B cell (primary cell): ENCODE results near the gene SELENOS. TPM values are rescaled to one million over a fixed set of nuclear protein-coding genes. Genes with fewer than 3 reads are reported as not detected.

ENCODE experiments used
- ATAC-seq: fragments of 200-7000 bp; cut with Tn5 transposase; one replicate; pipeline ENCODE4 v1.10.0; 2021; ENCODE audit warnings: low read depth, mild to moderate bottlenecking, moderate number of reproducible peaks, moderate library complexity
- CTCF ChIA-PET: fragments of 350-600 bp; sonication (Branson Sonifier 250); formaldehyde crosslinking; loops from one replicate; lab custom pipeline; 2021; ENCODE audit warnings: antibody characterized with exemption, inconsistent platforms; lab: Charles Lee
- POLR2A ChIA-PET: fragments of 350-600 bp; sonication (Branson Sonifier 250); formaldehyde crosslinking; loops from one replicate; lab custom pipeline; 2021; ENCODE audit warnings: antibody characterized with exemption; lab: Charles Lee
- DNase-seq: peaks from one replicate; pipeline ENCODE4 v3.0.0; 2013
- H2AFZ ChIP-seq: 2 replicates; pipeline ENCODE4 v1.6.1; 2012; ENCODE audit warnings: mild to moderate bottlenecking, low read depth, low read length; ENCODE audit not compliant: insufficient read depth, poor library complexity, severe bottlenecking
- H3K27ac ChIP-seq, 2 donors: 1 replicate in 1 of 2; 2 replicates in 1 of 2; pipeline ENCODE4 v1.5.1; 2012 to 2013; ENCODE audit warnings: low read length in 2 of 2, mild to moderate bottlenecking in 2 of 2, moderate library complexity in 1 of 2
- H3K27me3 ChIP-seq, 4 experiments: fragments of 200-600 bp in 1 of 4; sonication (generic) in 1 of 4; replicated peaks in 1 of 4; 1 replicate in 2 of 4; 2 replicates in 2 of 4; pipeline versions ENCODE4 v1.6.1 to v1.7.0; 2013 to 2016; ENCODE audit warnings: low read length in 3 of 4, mild to moderate bottlenecking in 2 of 4, mixed read lengths in 1 of 4, moderate library complexity in 1 of 4; ENCODE audit not compliant: insufficient read depth in 4 of 4, control insufficient read depth in 3 of 4; ENCODE audit errors: control extremely low read depth in 1 of 4
- H3K36me3 ChIP-seq, 2 experiments: replicated peaks in 1 of 2; 1 replicate in 1 of 2; 2 replicates in 1 of 2; pipeline versions ENCODE4 v1.6.1 to v1.7.1; 2013; ENCODE audit warnings: low read length in 1 of 2; ENCODE audit not compliant: insufficient read depth in 2 of 2, control insufficient read depth in 1 of 2; ENCODE audit errors: control extremely low read depth in 1 of 2, extremely low read depth in 1 of 2
- H3K4me1 ChIP-seq, 2 donors: fragments of 200-600 bp in 1 of 2; sonication (generic) in 1 of 2; 1 replicate in 1 of 2; 2 replicates in 1 of 2; pipeline versions ENCODE4 v1.5.1 to v1.6.1; 2013 to 2017; ENCODE audit warnings: low read length in 2 of 2; ENCODE audit not compliant: control insufficient read depth in 2 of 2, insufficient read depth in 2 of 2
- H3K4me2 ChIP-seq: replicated peaks from 2 replicates; pipeline ENCODE3; 2012; ENCODE audit warnings: mild to moderate bottlenecking, low read depth, low read length; ENCODE audit not compliant: poor library complexity, severe bottlenecking
- H3K4me3 ChIP-seq, 5 experiments: fragments of 200-600 bp in 1 of 5; sonication (generic) in 1 of 5; 1 replicate in 3 of 5; 2 replicates in 2 of 5; pipeline versions ENCODE4 v1.5.1 to v1.7.0; 2011 to 2016; ENCODE audit warnings: low read length in 4 of 5, mild to moderate bottlenecking in 4 of 5, low read depth in 2 of 5, control low read depth in 1 of 5, moderate library complexity in 1 of 5; ENCODE audit not compliant: insufficient read depth in 1 of 5; ENCODE audit errors: control extremely low read depth in 1 of 5, extremely low read depth in 1 of 5
- H3K79me2 ChIP-seq: fragments of 200-600 bp; sonication (generic); one replicate; pipeline ENCODE4 v1.6.0; 2016; ENCODE audit warnings: low read length; ENCODE audit not compliant: control insufficient read depth, insufficient read depth
- H3K9ac ChIP-seq: fragments of 200-600 bp; sonication (generic); 2 replicates; pipeline ENCODE4 v1.6.1; 2017; ENCODE audit warnings: mild to moderate bottlenecking, low read length, moderate library complexity
- H3K9me3 ChIP-seq, 3 donors: one replicate each; pipeline versions ENCODE4 v1.6.1 to v1.7.1; 2013; ENCODE audit warnings: low read length in 2 of 3; ENCODE audit not compliant: control insufficient read depth in 2 of 3, insufficient read depth in 1 of 3; ENCODE audit errors: control extremely low read depth in 1 of 3
- H4K20me1 ChIP-seq: 2 replicates; pipeline ENCODE4 v1.6.0; 2012; ENCODE audit warnings: mild to moderate bottlenecking, low read length; ENCODE audit not compliant: insufficient read depth, control insufficient read depth, poor library complexity, severe bottlenecking
- H3K27ac Mint-ChIP-seq: one replicate; pipeline ENCODE4 v1.8.0; 2021; ENCODE audit warnings: mixed read lengths
- H3K27me3 Mint-ChIP-seq: one replicate; pipeline ENCODE4 v1.8.0; 2021; ENCODE audit warnings: mixed read lengths
- H3K4me1 Mint-ChIP-seq: one replicate; pipeline ENCODE4 v1.8.0; 2021; ENCODE audit warnings: mixed read lengths
- H3K4me3 Mint-ChIP-seq: one replicate; pipeline ENCODE4 v1.8.0; 2021; ENCODE audit warnings: mixed read lengths
- H3K9me3 Mint-ChIP-seq: one replicate; pipeline ENCODE4 v1.8.0; 2022; ENCODE audit warnings: mixed read lengths; ENCODE audit not compliant: insufficient read depth
- CTCF ChIP-seq: fragments of 200-600 bp; IDR thresholded peaks from one replicate; pipeline ENCODE4 v1.8.0; 2022; ENCODE audit warnings: antibody characterized with exemption, mild to moderate bottlenecking
- EZH2 ChIP-seq: IDR thresholded peaks from 2 replicates; pipeline ENCODE4 v1.6.1; 2012; ENCODE audit warnings: borderline replicate concordance, low read depth, mild to moderate bottlenecking, moderate library complexity, low read length; ENCODE audit not compliant: insufficient read depth, poor library complexity, severe bottlenecking
- WGBS: methylation state at CpG from one replicate; pipeline ENCODE4 v1.1.5; 2013; ENCODE audit warnings: missing lambda C conversion rate; ENCODE audit not compliant: insufficient coverage; 5-methylcytosine and 5-hydroxymethylcytosine counted together
- intact Hi-C: fragments of 100-400 bp; cut with micrococcal nuclease; formaldehyde crosslinking; loops from one replicate; pipeline ENCODE4 v1.10.0; 2022
- polyA plus RNA-seq: library from polyadenylated mRNA; depleted of rRNA; stranded (reverse); fragments of >200 nt; gene quantifications from 2 replicates; pipeline ENCODE4 v1.2.3, GENCODE V29; 2012
- total RNA-seq, 2 donors: library from RNA; stranded (reverse); fragments of 120-200 nt in 1 of 2; gene quantifications; 1 replicate in 1 of 2; 2 replicates in 1 of 2; pipeline versions ENCODE4 v1.2.3 to v1.2.4, GENCODE V29; 2013 to 2022

Gene SELENOS
- total and polyA plus RNA-seq, 2 donors (not counting 1 experiment from before 2014, with no cell fraction given): 14.2 to 26.8 TPM

- Histone ChIP-seq H2AFZ (no peak overlapping the region), H3K9me3 (no peaks in the 10 kb centered on the region), H3K4me2 (no peak overlapping the region), H4K20me1 (peaks cover 14% of the 10 kb centered on the region), H3K79me2 (peaks cover 28% of the 10 kb centered on the region), H3K27ac (no peak overlapping the region), H3K4me3 (no peak overlapping the region), H3K27me3 (peaks cover 0 to 10% (median 3%) of the 10 kb centered on the region in 4 experiments), H3K36me3 (no peaks in the 10 kb centered on the region), H3K9ac (no peak overlapping the region), H3K4me1 (peaks cover 19% of the 10 kb centered on the region in 2 donors)
- H3K27ac Mint-ChIP-seq: no peak overlapping the region
- ATAC-seq (no peak), DNase-seq (no peak)
- H3K4me1 Mint-ChIP-seq: peaks cover 19% of the 10 kb centered on the region
- 95% methylated on average over 8 of the region's 11 CpGs for WGBS
- no peak for TF ChIP-seq CTCF
- TF ChIP-seq EZH2: no peak
- ChIA-PET CTCF (interaction anchor here (4.7 to 9.3 kb wide), 3 partner anchors 9 to 243 kb away, joined by 33 to 138 read pairs (median 133); no protein-coding TSS in a partner anchor), POLR2A (no interaction called here)
- intact Hi-C loops: no loop called here
- H3K27me3 Mint-ChIP-seq: peaks cover 4% of the 10 kb centered on the region
- no peak overlapping the region for H3K4me3 Mint-ChIP-seq
- no peaks in the 10 kb centered on the region for H3K9me3 Mint-ChIP-seq
Observed at GRCh38 chr15:101254157-101255050, 22.9 kb downstream of the SELENOS start.
